Activated T-cell treated with anti-CD3 and anti-CD28 coated beads, Interleukin-2, amount 50 U/mL, for 4 hours (primary cell): ENCODE data around the gene SHISAL1. TPM values are rescaled to one million over a fixed set of nuclear protein-coding genes. Genes with fewer than 3 reads are reported as not detected.

Source experiments
- ATAC-seq, 2 donors: fragments of 200-7000 bp; cut with Tn5 transposase; one replicate each; pipeline ENCODE4 v1.10.0; 2021
- DNase-seq: peaks from one replicate; pipeline ENCODE4 v3.0.0-alpha.2; 2020
- H3K27me3 Mint-ChIP-seq: one replicate; pipeline ENCODE4 v1.8.0; 2021; ENCODE audit warnings: low read depth, mixed read lengths
- H3K36me3 Mint-ChIP-seq: one replicate; pipeline ENCODE4 v1.8.0; 2022; ENCODE audit warnings: mixed read lengths; ENCODE audit not compliant: insufficient read depth
- H3K4me1 Mint-ChIP-seq: one replicate; pipeline ENCODE4 v1.8.0; 2021; ENCODE audit warnings: low read depth, mixed read lengths
- H3K4me3 Mint-ChIP-seq: one replicate; pipeline ENCODE4 v1.8.0; 2021; ENCODE audit warnings: mild to moderate bottlenecking, moderate library complexity, mixed read lengths
- H3K9me3 Mint-ChIP-seq: one replicate; pipeline ENCODE4 v1.8.0; 2021; ENCODE audit warnings: mixed read lengths
- total RNA-seq, 3 donors: library from RNA; stranded (reverse); gene quantifications; one replicate each; pipeline ENCODE4 v1.2.1, GENCODE V29; 2021

The SHISAL1 gene
- total RNA-seq, 3 donors from 2014 or later, result not detected

DNA sequence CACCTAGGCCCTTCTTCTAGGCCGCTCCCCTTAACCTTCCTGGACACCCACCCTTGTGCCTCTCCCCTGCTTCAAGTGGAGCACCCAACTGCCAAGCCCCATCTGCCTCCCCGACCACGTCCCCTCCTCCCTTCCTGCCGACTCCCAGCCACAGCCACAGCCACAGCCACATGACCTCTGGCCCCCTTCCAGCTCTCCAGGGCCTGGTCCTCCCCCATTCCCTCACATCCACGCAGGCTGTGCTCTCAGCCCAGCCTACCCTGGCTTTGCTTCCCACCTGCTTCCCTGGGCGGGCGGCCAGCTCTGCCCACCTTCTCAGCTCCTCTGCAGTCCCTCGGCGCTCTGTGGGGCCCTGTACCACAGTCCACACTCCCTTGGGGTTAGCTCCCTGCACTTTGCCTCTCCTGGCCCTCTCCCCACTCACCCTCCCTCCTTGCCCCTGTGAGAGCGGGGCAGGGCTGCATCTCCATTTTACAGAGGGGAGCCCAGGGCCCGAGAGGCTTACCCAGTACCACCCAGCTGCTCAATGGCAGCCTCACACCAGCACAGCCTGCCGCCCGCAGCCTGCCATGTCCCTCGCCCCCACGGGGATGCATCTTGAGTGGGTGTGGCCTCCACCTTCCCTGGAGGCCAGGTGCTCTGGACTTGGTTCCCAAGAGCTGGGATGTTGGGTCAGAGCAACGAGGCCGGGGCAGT lies 111.7 kb downstream of the SHISAL1 start:
- Mint-ChIP-seq H3K36me3 (peaks cover 24% of the 10 kb centered on the region), H3K4me3 (no peak overlapping the region), H3K27me3 (no peaks in the 10 kb centered on the region), H3K4me1 (peaks cover 4% of the 10 kb centered on the region), H3K9me3 (no peaks in the 10 kb centered on the region)
- no peak for ATAC-seq
- no peak for DNase-seq

DNA sequence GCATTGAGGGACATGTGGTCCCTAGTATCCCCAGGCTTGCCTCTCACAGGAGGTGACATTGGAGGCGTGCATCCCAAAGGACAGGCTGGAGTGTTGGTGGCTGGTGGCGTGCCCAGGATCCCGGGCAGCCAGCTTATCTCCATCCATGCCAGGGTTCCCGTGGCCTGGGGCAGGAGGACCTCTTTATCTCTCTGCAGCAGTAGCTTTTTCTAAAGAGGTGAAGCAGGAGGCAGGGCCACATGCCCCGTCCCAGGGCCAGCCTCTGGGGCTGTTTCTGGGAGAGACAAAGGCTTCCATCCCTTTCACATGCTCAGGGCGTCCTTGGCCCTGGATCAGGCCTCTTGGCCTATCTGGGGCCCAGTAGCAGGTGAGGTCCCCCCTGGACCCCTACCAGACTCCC lies 112.3 kb downstream of the SHISAL1 start:
- Mint-ChIP-seq H3K27me3 (no peaks in the 10 kb centered on the region), H3K36me3 (peaks cover 25% of the 10 kb centered on the region), H3K4me1 (peaks cover 4% of the 10 kb centered on the region), H3K9me3 (no peaks in the 10 kb centered on the region), H3K4me3 (no peak overlapping the region)
- no peak for ATAC-seq
- DNase-seq, result no peak

DNA sequence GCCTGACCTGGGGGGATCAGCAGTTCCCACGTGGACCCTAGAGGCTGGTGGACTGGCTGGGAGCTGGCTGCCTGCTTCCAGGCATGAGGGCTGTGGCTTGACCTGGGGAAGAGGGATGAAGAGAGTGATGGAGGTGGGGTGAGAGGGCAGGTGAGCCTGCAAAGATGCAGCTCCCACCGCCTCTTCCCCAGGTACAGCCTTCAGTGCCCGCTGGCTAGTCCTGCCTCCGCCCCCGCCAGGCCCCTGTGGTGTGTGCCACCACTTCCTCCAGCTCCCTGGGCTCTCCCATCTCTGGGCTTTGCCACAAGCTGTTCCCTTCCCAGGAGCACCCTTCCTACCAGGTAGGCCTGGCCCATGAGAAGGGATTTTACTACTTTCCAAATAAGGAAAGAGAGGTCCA lies 112.9 kb downstream of the SHISAL1 start:
- Mint-ChIP-seq H3K4me1 (peaks cover 6% of the 10 kb centered on the region), H3K36me3 (peaks cover 21% of the 10 kb centered on the region), H3K27me3 (no peaks in the 10 kb centered on the region), H3K9me3 (no peaks in the 10 kb centered on the region), H3K4me3 (no peak overlapping the region)
- no peak for DNase-seq
- ATAC-seq, result no peak

DNA sequence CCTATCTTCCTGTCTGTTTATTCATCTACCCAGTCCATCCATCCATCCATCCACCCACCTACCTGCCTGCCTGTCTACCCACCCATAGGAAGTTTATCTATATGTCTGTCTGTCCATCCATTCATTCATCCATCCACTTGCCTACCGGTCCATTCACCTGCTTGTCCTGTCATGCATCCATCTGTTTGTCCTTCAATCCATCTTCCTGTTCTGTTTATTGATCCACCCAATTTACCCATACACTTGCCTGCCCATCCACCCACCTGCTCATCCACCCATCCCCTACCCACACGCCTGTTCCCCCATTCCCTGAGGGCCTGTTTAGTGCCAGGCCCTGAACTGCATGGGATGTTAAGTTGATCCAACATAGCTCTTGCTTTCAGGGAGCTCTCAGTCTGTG lies 113.6 kb downstream of the SHISAL1 start:
- H3K36me3 Mint-ChIP-seq, result peaks cover 26% of the 10 kb centered on the region
- H3K4me3 Mint-ChIP-seq, result no peak overlapping the region

DNA sequence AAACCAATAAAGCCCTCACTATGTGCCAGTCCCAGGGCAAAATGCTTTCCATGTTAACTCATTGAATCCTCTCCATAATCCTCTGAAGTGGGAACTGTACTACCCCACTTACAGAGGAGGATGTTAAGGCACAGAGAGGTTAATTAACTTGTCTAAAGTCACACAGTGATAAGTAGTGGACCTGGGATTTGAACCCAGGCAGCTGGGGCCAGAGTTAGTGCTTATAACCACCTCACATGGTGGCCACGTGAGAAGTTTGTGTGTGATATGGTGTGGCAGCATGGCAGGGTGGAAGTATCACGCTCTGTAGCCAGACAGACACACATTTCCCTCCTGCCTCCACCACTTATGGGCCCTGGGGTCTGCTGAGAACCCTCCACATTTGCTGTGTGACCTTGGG lies 115.5 kb downstream of the SHISAL1 start:
- ATAC-seq, result no peak
- peaks cover 30% of the 10 kb centered on the region for H3K4me1 Mint-ChIP-seq

More for the DNA sequence above, 113.6 kb downstream of the SHISAL1 start:
- Mint-ChIP-seq H3K4me1 (peaks cover 13% of the 10 kb centered on the region), H3K27me3 (no peaks in the 10 kb centered on the region), H3K9me3 (no peaks in the 10 kb centered on the region)
- DNase-seq (no peak), ATAC-seq (no peak)

DNA sequence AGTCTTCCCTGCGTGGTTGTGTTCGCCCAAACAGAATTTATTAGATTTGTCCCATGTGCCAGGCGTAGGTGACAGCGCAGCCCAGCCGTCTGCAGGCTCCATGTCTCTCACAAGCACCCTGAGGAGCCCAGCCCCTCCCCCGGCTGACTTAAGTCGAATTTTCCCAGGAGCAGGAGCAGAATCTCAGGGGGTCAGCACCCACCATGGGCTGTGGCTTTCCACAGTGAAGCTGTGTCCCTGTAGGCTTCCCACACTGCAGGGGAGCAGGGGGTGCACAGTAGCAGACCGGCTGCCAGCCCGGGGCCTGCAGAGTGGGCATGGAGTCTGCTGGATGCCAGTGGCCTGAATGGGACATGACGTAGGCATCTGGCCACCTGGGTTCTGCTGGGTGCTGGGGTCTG lies 116.0 kb downstream of the SHISAL1 start:
- peaks cover 24% of the 10 kb centered on the region for H3K36me3 Mint-ChIP-seq
- no peak overlapping the region for H3K4me3 Mint-ChIP-seq
- H3K9me3 Mint-ChIP-seq, result no peaks in the 10 kb centered on the region
- H3K27me3 Mint-ChIP-seq, result no peaks in the 10 kb centered on the region
- DNase-seq, result no peak
- ATAC-seq, result no peak
- H3K4me1 Mint-ChIP-seq, result peaks cover 32% of the 10 kb centered on the region

More for the DNA sequence above, 115.5 kb downstream of the SHISAL1 start:
- Mint-ChIP-seq H3K4me3 (no peak overlapping the region), H3K27me3 (no peaks in the 10 kb centered on the region), H3K9me3 (no peaks in the 10 kb centered on the region), H3K36me3 (peaks cover 27% of the 10 kb centered on the region)
- no peak for DNase-seq

DNA sequence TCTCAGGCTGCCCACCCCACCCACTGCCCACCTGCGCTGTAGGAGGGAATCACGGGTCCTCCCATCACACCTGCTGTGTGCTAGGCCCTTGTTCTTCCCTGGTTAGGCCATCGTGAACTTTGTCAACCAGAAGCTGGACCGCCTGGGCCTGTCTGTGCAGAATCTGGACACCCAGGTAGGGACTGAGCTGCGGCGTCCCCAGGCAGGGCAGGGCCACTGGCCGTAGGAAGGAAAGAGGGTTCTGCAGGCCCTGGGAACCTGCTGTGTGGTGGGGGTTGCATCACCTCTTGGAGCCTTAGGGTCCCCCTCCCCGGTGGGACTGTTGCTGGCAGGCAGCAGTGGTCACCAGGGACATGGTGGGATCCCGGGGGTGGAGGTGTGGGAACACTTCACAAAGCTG lies 116.5 kb downstream of the SHISAL1 start:
- no peak for DNase-seq
- H3K4me1 Mint-ChIP-seq, result peaks cover 34% of the 10 kb centered on the region
- ATAC-seq, result no peak
- H3K9me3 Mint-ChIP-seq, result no peaks in the 10 kb centered on the region
- H3K36me3 Mint-ChIP-seq, result peaks cover 24% of the 10 kb centered on the region
- no peak overlapping the region for H3K4me3 Mint-ChIP-seq
- no peaks in the 10 kb centered on the region for H3K27me3 Mint-ChIP-seq

DNA sequence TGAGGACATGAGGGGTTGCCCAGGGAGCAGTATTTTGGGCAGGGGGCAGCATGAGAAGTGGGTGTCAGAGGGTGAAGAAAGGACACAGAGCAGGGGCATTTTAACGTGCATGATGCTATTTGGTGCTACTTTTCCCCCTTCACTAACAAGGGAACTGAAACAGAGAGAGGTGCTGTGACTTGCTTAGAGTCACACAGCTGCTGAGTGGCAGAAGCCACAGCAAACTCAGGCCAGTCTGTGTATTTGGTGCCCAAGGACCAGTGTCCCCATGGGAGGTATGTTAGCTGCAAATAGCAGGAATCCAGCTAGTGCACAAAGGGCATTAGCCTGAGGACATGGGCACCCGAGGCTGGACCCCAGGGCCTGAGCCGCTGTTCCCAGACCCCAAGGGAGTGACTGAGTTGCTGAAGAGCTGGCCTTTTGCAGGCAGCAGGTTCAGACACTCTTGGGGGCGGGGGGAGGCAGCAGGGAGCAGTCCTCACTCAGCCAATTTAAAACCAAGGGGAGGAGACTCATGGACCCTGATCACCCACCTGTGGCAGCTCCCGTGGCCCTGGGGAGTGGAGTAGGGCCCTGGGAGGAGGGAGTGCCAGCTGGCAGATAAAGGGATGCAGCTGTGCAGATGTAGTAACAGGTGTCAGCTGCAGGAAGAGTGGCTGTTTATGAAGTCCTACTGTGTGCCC lies 117.4 kb downstream of the SHISAL1 start:
- peaks cover 24% of the 10 kb centered on the region for H3K36me3 Mint-ChIP-seq
- no peaks in the 10 kb centered on the region for H3K9me3 Mint-ChIP-seq
- H3K27me3 Mint-ChIP-seq, result no peaks in the 10 kb centered on the region
- no peak overlapping the region for H3K4me3 Mint-ChIP-seq
- no peak for ATAC-seq
- no peak for DNase-seq
- H3K4me1 Mint-ChIP-seq, result peaks cover 37% of the 10 kb centered on the region

DNA sequence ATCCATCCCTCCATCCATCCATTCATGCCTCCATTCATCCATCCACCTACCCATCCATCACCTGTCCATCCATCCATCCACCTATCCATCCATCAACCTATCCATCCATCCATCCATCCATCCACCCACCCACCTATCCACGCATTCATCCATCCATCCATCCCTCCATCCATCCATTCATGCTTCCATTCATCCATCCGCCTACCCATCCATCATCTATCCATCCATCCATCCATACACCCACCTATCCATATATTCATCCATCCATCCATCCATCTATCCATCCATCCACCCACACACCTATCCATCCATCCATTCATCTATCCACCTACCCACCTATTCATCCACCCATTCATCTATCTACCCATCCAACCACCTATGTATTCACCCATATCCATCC lies 118.2 kb downstream of the SHISAL1 start:
- ATAC-seq (no peak), DNase-seq (no peak)
- Mint-ChIP-seq H3K36me3 (peaks cover 24% of the 10 kb centered on the region), H3K27me3 (no peaks in the 10 kb centered on the region), H3K9me3 (no peaks in the 10 kb centered on the region), H3K4me1 (peaks cover 37% of the 10 kb centered on the region), H3K4me3 (no peak overlapping the region)

Other genes starting within 250 kb of the SHISAL1 start
- 10 to 100 TPM; 32.5 to 39.9 (median 39.3) TPM for gene PARVG, start 132.0 kb downstream of the SHISAL1 start, total RNA-seq
- 1 to 10 TPM; 7.3 to 8.4 (median 7.9) TPM for gene RTL6, start 185.3 kb upstream of the SHISAL1 start, total RNA-seq